HG03460 (cell line): ENCODE results near the gene PSMC3IP.
"Not testable (repeated sequence)": the region's sequence is repeated elsewhere in the genome, so short reads cannot be mapped to it uniquely, and the experiment has no call there.

Experiments used
- ATAC-seq: cut with Tn5 transposase; IDR thresholded peaks from one replicate; pipeline ENCODE4 v1.9.1; 2021; ENCODE audit not compliant: unreplicated experiment

Gene PSMC3IP

GRCh38 chr17:42562388-42563142, 15.0 kb downstream of the PSMC3IP start:
- ATAC-seq: no peak

GRCh38 chr17:42561897-42562387, 15.6 kb downstream of the PSMC3IP start, which contains the start of gene COASY:
COASY (plus strand) TSS chr17:42562148; CDS start chr17:42562623, 475 bp downstream.
- ATAC-seq: no peak

GRCh38 chr17:42560246-42560645, 17.3 kb downstream of the PSMC3IP start:
- no peak for ATAC-seq

- ATAC-seq: no peak
Observed at GRCh38 chr17:42559075-42559474, 18.5 kb downstream of the PSMC3IP start.

- not testable (repeated sequence) for ATAC-seq
Observed at GRCh38 chr17:42555961-42556617, 21.4 kb downstream of the PSMC3IP start.

GRCh38 chr17:42555122-42555622, 22.4 kb downstream of the PSMC3IP start:
- no peak for ATAC-seq

- ATAC-seq: peak; percentile 88
Observed at GRCh38 chr17:42554250-42555121, 23.0 kb downstream of the PSMC3IP start.

- no peak for ATAC-seq
Observed at GRCh38 chr17:42553866-42554249, 23.7 kb downstream of the PSMC3IP start.

- ATAC-seq: no peak
Observed at GRCh38 chr17:42553161-42553818, 24.2 kb downstream of the PSMC3IP start.

- ATAC-seq: not testable (repeated sequence)
Observed at GRCh38 chr17:42552736-42553135, 24.8 kb downstream of the PSMC3IP start, which contains the start of gene HSD17B1. HSD17B1 (plus strand) TSS chr17:42552923; CDS start chr17:42552934, 11 bp downstream.

GRCh38 chr17:42548993-42549755, 28.4 kb downstream of the PSMC3IP start:
- no peak for ATAC-seq

- ATAC-seq: no peak
Observed at GRCh38 chr17:42548070-42548837, 29.3 kb downstream of the PSMC3IP start.

- ATAC-seq: no peak
Observed at GRCh38 chr17:42547698-42548069, 29.8 kb downstream of the PSMC3IP start.

- no peak for ATAC-seq
Observed at GRCh38 chr17:42547001-42547461, 30.5 kb downstream of the PSMC3IP start.

- ATAC-seq: not testable (repeated sequence)
Observed at GRCh38 chr17:42545755-42546505, 31.6 kb downstream of the PSMC3IP start.

GRCh38 chr17:42544874-42545283, 32.6 kb downstream of the PSMC3IP start:
- ATAC-seq: no peak

GRCh38 chr17:42543190-42544079, 34.1 kb downstream of the PSMC3IP start:
- ATAC-seq: no peak
